PC-3 (cell line): Measurements from ENCODE around the gene ANK3. TPM values are rescaled to one million over a fixed set of nuclear protein-coding genes. Genes with fewer than 3 reads are reported as not detected.

Experiments
- ATAC-seq: fragments of 200-7000 bp; cut with Tn5 transposase; 2 replicates; pipeline ENCODE4 v1.9.1; 2020; ENCODE audit warnings: mild to moderate bottlenecking, moderate library complexity
- BruUV-seq: library from RNA; stranded (reverse); fragments of 400-500 nt; replicated peaks from 2 replicates; lab custom pipeline; 2021; lab: Mats Ljungman, UMichigan
- CTCF ChIA-PET: fragments of 300-600 bp; sonication (Branson Sonifier 250); formaldehyde crosslinking; loops from one replicate; lab custom pipeline; 2022; ENCODE audit warnings: antibody characterized with exemption; lab: Charles Lee
- POLR2A ChIA-PET: fragments of 300-600 bp; sonication (Branson Sonifier 250); formaldehyde crosslinking; loops from one replicate; lab custom pipeline; 2022; ENCODE audit warnings: antibody characterized with exemption; ENCODE audit not compliant: unreplicated experiment; lab: Charles Lee
- DNase-seq: peaks from one replicate; pipeline ENCODE4 v3.0.0-alpha.2; 2015
- H2AFZ ChIP-seq: fragments of 300-600 bp; sonication (generic); 2 replicates; pipeline ENCODE4 v1.6.0; 2016; ENCODE audit warnings: antibody characterized with exemption, low read length
- H3F3A ChIP-seq: fragments of 300-600 bp; sonication (generic); one replicate; pipeline ENCODE4 v1.6.0; 2017; ENCODE audit warnings: antibody characterized with exemption, low read length, control low read depth, mild to moderate bottlenecking; ENCODE audit not compliant: unreplicated experiment
- H3K27ac ChIP-seq: fragments of 300-600 bp; sonication (generic); 2 replicates; pipeline ENCODE4 v1.5.1; 2016; ENCODE audit warnings: mild to moderate bottlenecking, low read length
- H3K27me3 ChIP-seq: fragments of 300-600 bp; sonication (generic); 2 replicates; pipeline ENCODE4 v1.6.1; 2016; ENCODE audit warnings: low read length, mixed read lengths
- H3K36me3 ChIP-seq: fragments of 300-600 bp; sonication (generic); 2 replicates; pipeline ENCODE4 v1.6.1; 2016; ENCODE audit warnings: low read depth, mixed run types, low read length, mixed read lengths
- H3K4me1 ChIP-seq: fragments of 300-600 bp; sonication (generic); 2 replicates; pipeline ENCODE4 v1.5.1; 2016; ENCODE audit warnings: low read length; ENCODE audit not compliant: insufficient read depth
- H3K4me2 ChIP-seq: fragments of 300-600 bp; sonication (generic); 2 replicates; pipeline ENCODE4 v1.6.0; 2016; ENCODE audit warnings: low read length
- H3K4me3 ChIP-seq: fragments of 300-600 bp; sonication (generic); 2 replicates; pipeline ENCODE4 v1.5.1; 2016; ENCODE audit warnings: mild to moderate bottlenecking, low read length, mixed read lengths
- H3K79me2 ChIP-seq: fragments of 300-600 bp; sonication (generic); 2 replicates; pipeline ENCODE4 v1.6.1; 2017; ENCODE audit warnings: low read length, mixed read lengths
- H3K9ac ChIP-seq: fragments of 300-600 bp; sonication (generic); 2 replicates; pipeline ENCODE4 v1.6.0; 2016; ENCODE audit warnings: mild to moderate bottlenecking, low read length
- H3K9me2 ChIP-seq: fragments of 300-600 bp; sonication (generic); replicated peaks from 2 replicates; pipeline ENCODE4 v1.6.1; 2016; ENCODE audit warnings: mixed run types, low read length, mixed read lengths
- H3K9me3 ChIP-seq: fragments of 300-600 bp; sonication (generic); 2 replicates; pipeline ENCODE4 v1.6.1; 2016; ENCODE audit warnings: low read length, mixed read lengths
- H4K20me1 ChIP-seq: fragments of 300-600 bp; sonication (generic); 2 replicates; pipeline ENCODE4 v1.6.1; 2016; ENCODE audit warnings: low read length, mixed read lengths
- CTCF ChIP-seq: fragments of 300-600 bp; sonication (generic); conservative IDR thresholded peaks from 2 replicates; pipeline ENCODE4 v1.5.1; 2017; ENCODE audit warnings: antibody characterized with exemption, low read depth, mild to moderate bottlenecking, low read length
- EZH2 ChIP-seq: fragments of 300-600 bp; sonication (generic); IDR thresholded peaks from one replicate; pipeline ENCODE4 v1.6.1; 2017; ENCODE audit warnings: antibody characterized with exemption, mild to moderate bottlenecking, low read length; ENCODE audit not compliant: unreplicated experiment
- EZH2phosphoT487 ChIP-seq: fragments of 300-600 bp; sonication (generic); IDR thresholded peaks from 2 replicates; pipeline ENCODE4 v1.6.1; 2018; ENCODE audit warnings: mild to moderate bottlenecking, antibody characterized with exemption, low read length, borderline replicate concordance
- intact Hi-C: fragments of 100-400 bp; cut with micrococcal nuclease; formaldehyde crosslinking; loops from 2 replicates; pipeline ENCODE4 v1.9.0; 2023
- total RNA-seq: library from RNA; depleted of rRNA; stranded (reverse); fragments of >200 nt; gene quantifications from 2 replicates; pipeline ENCODE4 v1.2.3, GENCODE V29; 2014

ANK3 gene
- total RNA-seq, 1 experiment from 2014 or later = 29.5 TPM

GRCh38 chr10:60433684-60434083 is 44.0 kb upstream of the ANK3 start:
- intact Hi-C loops = loop anchor here (1.0 to 2.0 kb wide), 9 partner anchors 49 to 333 kb away; no protein-coding TSS in a partner anchor
- Histone ChIP-seq H3K4me1 (peaks cover 42% of the 10 kb centered on the region), H3K4me3 (no peak overlapping the region), H3K79me2 (no peaks in the 10 kb centered on the region), H3K36me3 (no peaks in the 10 kb centered on the region), H3K4me2 (0 out of 2 replicates have a peak overlapping the region, but pooled peaks have one; percentile 0), H3K9ac (no peak overlapping the region), H3K9me3 (no peaks in the 10 kb centered on the region), H2AFZ (no peak overlapping the region), H3K9me2 (no peaks in the 10 kb centered on the region), H3K27me3 (no peaks in the 10 kb centered on the region), H3K27ac (0 out of 2 replicates have a peak overlapping the region, but pooled peaks have one; percentile 1), H3F3A (no peaks in the 10 kb centered on the region), H4K20me1 (no peaks in the 10 kb centered on the region)
- CTCF ChIA-PET = interaction anchor here (0.6 to 1.3 kb wide), 4 partner anchors 195 to 230 kb away, joined by 4 to 16 read pairs (median 6); no protein-coding TSS in a partner anchor
- TF ChIP-seq EZH2phosphoT487 (no peak), EZH2 (no peak), CTCF (no peak)
- peak; percentile 61 for DNase-seq
- POLR2A ChIA-PET = interaction anchor here (0.6 to 0.8 kb wide), 3 partner anchors 22 to 163 kb away, joined by 3 to 6 read pairs (median 3); no protein-coding TSS in a partner anchor
- peak; percentile 70 for ATAC-seq
- BruUV-seq = no TSS peak

DNA sequence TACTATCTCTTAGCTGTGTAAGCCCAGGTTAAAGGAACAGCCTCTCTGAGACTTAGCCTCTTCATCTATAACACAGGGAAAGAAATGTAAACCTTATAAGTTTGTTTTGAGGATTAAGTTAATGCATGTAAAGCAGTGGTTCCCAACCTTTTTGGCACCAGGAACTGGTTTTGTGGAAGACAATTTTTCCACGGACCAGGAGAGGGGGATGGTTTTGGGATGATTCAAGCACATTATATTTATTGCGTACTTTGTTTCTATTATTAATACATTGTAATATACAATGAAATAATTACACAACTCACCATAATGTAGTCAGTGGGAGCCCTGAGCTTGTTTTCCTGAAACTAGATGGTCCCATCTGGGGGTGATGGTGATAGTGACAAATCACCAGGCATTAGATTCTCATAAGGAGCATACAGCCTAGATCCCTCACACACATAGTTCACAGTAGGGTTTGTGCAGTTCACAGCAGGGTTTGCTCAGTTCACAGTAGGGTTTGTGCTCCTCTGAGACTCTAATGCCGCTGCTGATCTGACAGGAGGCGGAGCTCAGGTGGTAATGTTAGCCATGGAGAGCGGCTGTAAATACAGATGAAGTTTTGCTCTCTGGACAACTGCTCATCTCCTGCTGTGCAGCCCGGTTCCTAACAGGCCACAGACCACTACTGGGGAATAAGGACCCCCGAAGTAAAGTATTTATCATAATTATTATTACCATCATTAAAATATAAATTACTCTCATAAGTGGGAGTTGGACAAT is 41.3 kb upstream of the ANK3 start:
- peak; percentile 73 for DNase-seq
- Histone ChIP-seq H3K36me3 (no peaks in the 10 kb centered on the region), H3K4me1 (peaks cover 68% of the 10 kb centered on the region), H3K9ac (0 out of 2 replicates have a peak overlapping the region, but pooled peaks have one; percentile 2), H3F3A (peaks cover 2% of the 10 kb centered on the region), H3K27ac (peak overlapping the region; percentile 50), H4K20me1 (no peaks in the 10 kb centered on the region), H3K79me2 (0 out of 2 replicates have a peak, but pooled peaks cover 5% of the 10 kb centered on the region), H3K27me3 (no peaks in the 10 kb centered on the region), H3K9me3 (no peaks in the 10 kb centered on the region), H3K9me2 (no peaks in the 10 kb centered on the region), H3K4me3 (no peak overlapping the region), H3K4me2 (peak overlapping the region; percentile 58), H2AFZ (no peak overlapping the region)
- POLR2A ChIA-PET = interaction anchor here (0.6 kb wide), 1 partner anchor 38 kb away, joined by 8 read pairs; no protein-coding TSS in a partner anchor
- ATAC-seq = no peak; the same call in 1 of the 2 replicates
- BruUV-seq = no TSS peak
- intact Hi-C loops = no loop called here
- CTCF ChIA-PET = no interaction called here
- TF ChIP-seq EZH2phosphoT487 (no peak), EZH2 (no peak), CTCF (no peak)
